Activated T-cell treated with anti-CD3 and anti-CD28 coated beads, Interleukin-2, amount 50 U/mL, for 4 hours (primary cell): ENCODE data around the gene LNX1. TPM values are rescaled to one million over a fixed set of nuclear protein-coding genes. Genes with fewer than 3 reads are reported as not detected.

Experiments used
- ATAC-seq, 2 donors: fragments of 200-7000 bp; cut with Tn5 transposase; one replicate each; pipeline ENCODE4 v1.10.0; 2021
- DNase-seq: peaks from one replicate; pipeline ENCODE4 v3.0.0-alpha.2; 2020
- H3K27me3 Mint-ChIP-seq: one replicate; pipeline ENCODE4 v1.8.0; 2021; ENCODE audit warnings: low read depth, mixed read lengths
- H3K36me3 Mint-ChIP-seq: one replicate; pipeline ENCODE4 v1.8.0; 2022; ENCODE audit warnings: mixed read lengths; ENCODE audit not compliant: insufficient read depth
- H3K4me1 Mint-ChIP-seq: one replicate; pipeline ENCODE4 v1.8.0; 2021; ENCODE audit warnings: low read depth, mixed read lengths
- H3K4me3 Mint-ChIP-seq: one replicate; pipeline ENCODE4 v1.8.0; 2021; ENCODE audit warnings: mild to moderate bottlenecking, moderate library complexity, mixed read lengths
- H3K9me3 Mint-ChIP-seq: one replicate; pipeline ENCODE4 v1.8.0; 2021; ENCODE audit warnings: mixed read lengths
- total RNA-seq, 3 donors: library from RNA; stranded (reverse); gene quantifications; one replicate each; pipeline ENCODE4 v1.2.1, GENCODE V29; 2021

Gene LNX1
- total RNA-seq, result under 1 TPM in 1 of 3 donors, not detected in 2; 0.05 TPM

- Mint-ChIP-seq H3K36me3 (no peaks in the 10 kb centered on the region), H3K27me3 (peaks cover 36% of the 10 kb centered on the region), H3K9me3 (no peaks in the 10 kb centered on the region), H3K4me3 (no peak within 1 kb of the TSS), H3K4me1 (peaks cover 13% of the 10 kb centered on the region)
- DNase-seq (no peak), ATAC-seq (no peak)
Measured at GRCh38 chr4:53591372-53591892, at the start of gene LNX1. Gene LNX1 (minus strand): TSS chr4:53591486. CDS start chr4:53574002, 17,484 bp downstream.

GRCh38 chr4:53640576-53641453 is 49.5 kb upstream of the LNX1 start:
- Mint-ChIP-seq H3K9me3 (no peaks in the 10 kb centered on the region), H3K4me3 (no peak overlapping the region), H3K36me3 (no peaks in the 10 kb centered on the region), H3K27me3 (no peaks in the 10 kb centered on the region), H3K4me1 (no peaks in the 10 kb centered on the region)
- DNase-seq (no peak), ATAC-seq (no peak)

GRCh38 chr4:53638919-53639318 is 47.6 kb upstream of the LNX1 start:
- Mint-ChIP-seq H3K9me3 (no peaks in the 10 kb centered on the region), H3K4me1 (no peaks in the 10 kb centered on the region), H3K36me3 (no peaks in the 10 kb centered on the region), H3K27me3 (peaks cover 5% of the 10 kb centered on the region), H3K4me3 (no peak overlapping the region)
- ATAC-seq, result no peak
- no peak for DNase-seq

- no peaks in the 10 kb centered on the region for H3K36me3 Mint-ChIP-seq
- H3K9me3 Mint-ChIP-seq, result no peaks in the 10 kb centered on the region
- H3K4me3 Mint-ChIP-seq, result no peak overlapping the region
- H3K4me1 Mint-ChIP-seq, result no peaks in the 10 kb centered on the region
- ATAC-seq (no peak), DNase-seq (no peak)
- H3K27me3 Mint-ChIP-seq, result peaks cover 11% of the 10 kb centered on the region
Measured at GRCh38 chr4:53637348-53637747, 46.1 kb upstream of the LNX1 start.

- H3K4me1 Mint-ChIP-seq, result no peaks in the 10 kb centered on the region
- no peak for DNase-seq
Measured at GRCh38 chr4:53635697-53636483, 44.6 kb upstream of the LNX1 start.

GRCh38 chr4:53633608-53634007 is 42.3 kb upstream of the LNX1 start:
- Mint-ChIP-seq H3K4me3 (no peak overlapping the region), H3K9me3 (no peaks in the 10 kb centered on the region), H3K4me1 (no peaks in the 10 kb centered on the region), H3K36me3 (no peaks in the 10 kb centered on the region), H3K27me3 (peaks cover 13% of the 10 kb centered on the region)
- no peak for ATAC-seq
- no peak for DNase-seq

More at GRCh38 chr4:53635697-53636483, 44.6 kb upstream of the LNX1 start:
- Mint-ChIP-seq H3K4me3 (no peak overlapping the region), H3K27me3 (peaks cover 13% of the 10 kb centered on the region), H3K36me3 (no peaks in the 10 kb centered on the region), H3K9me3 (no peaks in the 10 kb centered on the region)
- no peak for ATAC-seq

- H3K9me3 Mint-ChIP-seq, result peaks cover 2% of the 10 kb centered on the region
- no peak overlapping the region for H3K4me3 Mint-ChIP-seq
- DNase-seq (no peak), ATAC-seq (no peak)
- H3K36me3 Mint-ChIP-seq, result no peaks in the 10 kb centered on the region
- peaks cover 13% of the 10 kb centered on the region for H3K27me3 Mint-ChIP-seq
- no peaks in the 10 kb centered on the region for H3K4me1 Mint-ChIP-seq
Measured at GRCh38 chr4:53629296-53629695, 38.0 kb upstream of the LNX1 start.

GRCh38 chr4:53626491-53626890 is 35.2 kb upstream of the LNX1 start:
- Mint-ChIP-seq H3K9me3 (peaks cover 6% of the 10 kb centered on the region), H3K36me3 (no peaks in the 10 kb centered on the region), H3K4me3 (no peak overlapping the region)

GRCh38 chr4:53625888-53626287 is 34.6 kb upstream of the LNX1 start:
- Mint-ChIP-seq H3K4me1 (no peaks in the 10 kb centered on the region), H3K4me3 (no peak overlapping the region), H3K9me3 (peaks cover 6% of the 10 kb centered on the region), H3K27me3 (peaks cover 7% of the 10 kb centered on the region), H3K36me3 (no peaks in the 10 kb centered on the region)
- ATAC-seq (no peak), DNase-seq (no peak)

More at GRCh38 chr4:53626491-53626890, 35.2 kb upstream of the LNX1 start:
- H3K4me1 Mint-ChIP-seq, result no peaks in the 10 kb centered on the region
- DNase-seq (no peak), ATAC-seq (no peak)
- peaks cover 7% of the 10 kb centered on the region for H3K27me3 Mint-ChIP-seq

GRCh38 chr4:53622739-53623151 is 31.5 kb upstream of the LNX1 start:
- no peak for DNase-seq

GRCh38 chr4:53620956-53621355 is 29.7 kb upstream of the LNX1 start:
- DNase-seq (no peak), ATAC-seq (no peak)

More at GRCh38 chr4:53622739-53623151, 31.5 kb upstream of the LNX1 start:
- Mint-ChIP-seq H3K36me3 (no peaks in the 10 kb centered on the region), H3K27me3 (peaks cover 11% of the 10 kb centered on the region), H3K9me3 (peaks cover 6% of the 10 kb centered on the region), H3K4me3 (no peak overlapping the region), H3K4me1 (no peaks in the 10 kb centered on the region)
- ATAC-seq, result no peak

GRCh38 chr4:53619431-53619830 is 28.1 kb upstream of the LNX1 start:
- Mint-ChIP-seq H3K27me3 (peaks cover 9% of the 10 kb centered on the region), H3K4me3 (no peak overlapping the region), H3K36me3 (no peaks in the 10 kb centered on the region), H3K9me3 (peaks cover 5% of the 10 kb centered on the region), H3K4me1 (no peaks in the 10 kb centered on the region)
- no peak for DNase-seq
- ATAC-seq, result no peak

More at GRCh38 chr4:53620956-53621355, 29.7 kb upstream of the LNX1 start:
- peaks cover 6% of the 10 kb centered on the region for H3K9me3 Mint-ChIP-seq
- H3K36me3 Mint-ChIP-seq, result no peaks in the 10 kb centered on the region
- peaks cover 9% of the 10 kb centered on the region for H3K27me3 Mint-ChIP-seq
- H3K4me3 Mint-ChIP-seq, result no peak overlapping the region
- no peaks in the 10 kb centered on the region for H3K4me1 Mint-ChIP-seq

- no peak for DNase-seq
- no peak for ATAC-seq
- Mint-ChIP-seq H3K4me3 (no peak overlapping the region), H3K27me3 (peaks cover 4% of the 10 kb centered on the region), H3K36me3 (no peaks in the 10 kb centered on the region), H3K4me1 (no peaks in the 10 kb centered on the region), H3K9me3 (peaks cover 2% of the 10 kb centered on the region)
Measured at GRCh38 chr4:53618321-53618720, 27.0 kb upstream of the LNX1 start.

GRCh38 chr4:53617101-53617680 is 25.9 kb upstream of the LNX1 start:
- DNase-seq, result no peak
- H3K27me3 Mint-ChIP-seq, result peaks cover 4% of the 10 kb centered on the region
- H3K4me1 Mint-ChIP-seq, result no peaks in the 10 kb centered on the region

More at GRCh38 chr4:53617101-53617680, 25.9 kb upstream of the LNX1 start:
- no peak overlapping the region for H3K4me3 Mint-ChIP-seq
- H3K9me3 Mint-ChIP-seq, result peaks cover 3% of the 10 kb centered on the region
- no peak for ATAC-seq
- no peaks in the 10 kb centered on the region for H3K36me3 Mint-ChIP-seq
